ENCODE measurements around the gene COPS6.

DNA sequence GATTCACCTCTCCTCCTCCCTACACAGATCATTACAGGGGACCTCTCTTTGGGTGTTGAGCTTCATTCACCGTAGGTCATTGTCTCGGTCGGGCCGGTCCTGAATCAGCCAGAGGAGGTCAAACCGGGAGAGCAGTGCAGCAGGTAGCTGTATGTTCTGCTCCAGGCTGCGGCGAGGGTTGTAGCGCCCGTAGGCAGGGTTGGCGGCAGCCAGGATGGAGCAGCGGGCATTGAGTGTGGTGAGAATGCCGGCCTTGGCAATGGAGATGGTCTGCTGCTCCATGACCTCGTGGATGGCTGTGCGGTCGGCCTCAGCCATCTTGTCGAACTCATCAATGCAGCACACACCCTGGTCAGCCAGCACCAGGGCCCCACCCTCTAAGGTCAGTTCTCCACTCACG lies 6.9 kb downstream of the COPS6 start:
- TF ChIP-seq, protein P1, sequence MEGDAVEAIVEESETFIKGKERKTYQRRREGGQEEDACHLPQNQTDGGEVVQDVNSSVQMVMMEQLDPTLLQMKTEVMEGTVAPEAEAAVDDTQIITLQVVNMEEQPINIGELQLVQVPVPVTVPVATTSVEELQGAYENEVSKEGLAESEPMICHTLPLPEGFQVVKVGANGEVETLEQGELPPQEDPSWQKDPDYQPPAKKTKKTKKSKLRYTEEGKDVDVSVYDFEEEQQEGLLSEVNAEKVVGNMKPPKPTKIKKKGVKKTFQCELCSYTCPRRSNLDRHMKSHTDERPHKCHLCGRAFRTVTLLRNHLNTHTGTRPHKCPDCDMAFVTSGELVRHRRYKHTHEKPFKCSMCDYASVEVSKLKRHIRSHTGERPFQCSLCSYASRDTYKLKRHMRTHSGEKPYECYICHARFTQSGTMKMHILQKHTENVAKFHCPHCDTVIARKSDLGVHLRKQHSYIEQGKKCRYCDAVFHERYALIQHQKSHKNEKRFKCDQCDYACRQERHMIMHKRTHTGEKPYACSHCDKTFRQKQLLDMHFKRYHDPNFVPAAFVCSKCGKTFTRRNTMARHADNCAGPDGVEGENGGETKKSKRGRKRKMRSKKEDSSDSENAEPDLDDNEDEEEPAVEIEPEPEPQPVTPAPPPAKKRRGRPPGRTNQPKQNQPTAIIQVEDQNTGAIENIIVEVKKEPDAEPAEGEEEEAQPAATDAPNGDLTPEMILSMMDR (IDR thresholded peaks at IDR 0.05): no peak
- TF ChIP-seq POLR2A (IDR thresholded peaks at IDR 0.05) (no peak), POLR2AphosphoS5 (IDR thresholded peaks at IDR 0.05) (no peak), EP300 (IDR thresholded peaks at IDR 0.05) (no peak)
